PFSK-1 (cell line): ENCODE data around the gene ACVR1.

ENCODE experiments used
- SIN3A ChIP-seq: IDR thresholded peaks from 2 replicates; pipeline ENCODE4 v1.6.1; 2012; ENCODE audit warnings: mild to moderate bottlenecking, low read length, moderate library complexity, borderline replicate concordance; ENCODE audit not compliant: insufficient read depth
- TAF1 ChIP-seq: IDR thresholded peaks from 2 replicates; pipeline ENCODE4 v1.6.1; 2012; ENCODE audit warnings: low read length, control low read depth, borderline replicate concordance; ENCODE audit not compliant: insufficient read depth

GRCh38 chr2:157808421-157808820, 67.7 kb downstream of the ACVR1 start:
- TF ChIP-seq TAF1 (no peak), SIN3A (no peak)
